ENCODE measurements around the gene RAX. TPM values are rescaled to one million over a fixed set of nuclear protein-coding genes. Genes with fewer than 3 reads are reported as not detected.

Gene RAX
- total RNA-seq, 1 experiment from 2014 or later = not detected

GRCh38 chr18:59229191-59229590, 44.1 kb downstream of the RAX start:
- H3K9me3 ChIP-seq (ENCODE audit: control insufficient read depth, insufficient read depth, low read depth, low read length) = no peaks in the 10 kb centered on the region
- ATAC-seq = no peak
- no peak for DNase-seq (ENCODE audit: low read depth, low spot score)

GRCh38 chr18:59228351-59228750, 44.9 kb downstream of the RAX start:
- DNase-seq (ENCODE audit: low read depth, low spot score) = no peak
- no peak for ATAC-seq
- ChIA-PET POLR2A (interaction anchor here (0.5 kb wide), 1 partner anchor 48 kb away, joined by 4 read pairs; no protein-coding TSS in a partner anchor), CTCF (no interaction called here)
- no peak overlapping the region for H3K4me3 ChIP-seq (ENCODE audit: low read depth in 2 of 2, low read length in 2 of 2)
- in situ Hi-C loops (cut with HindIII; ENCODE audit: low pct_unique_long_range_greater_than_20kb, low sequenced_read_pairs) = no loop called here
- no peaks in the 10 kb centered on the region for H3K36me3 ChIP-seq (ENCODE audit: control insufficient read depth, insufficient read depth, low read length)
- intact Hi-C loops (cut with micrococcal nuclease; ENCODE audit: unreplicated experiment) = no loop called here
- TF ChIP-seq CTCF (IDR thresholded peaks at IDR 0.05) (no peak), TCF7L2 (IDR thresholded peaks at IDR 0.05; ENCODE audit: low read depth, low read length) (no peak), POLR2AphosphoS5 (IDR thresholded peaks at IDR 0.05; ENCODE audit: low read depth, low read length) (no peak), REST (IDR thresholded peaks at IDR 0.05; ENCODE audit: insufficient read depth in 1 of 2, low read depth in 2 of 2, low read length in 1 of 2) (no peak), SIN3A (IDR thresholded peaks at IDR 0.05; ENCODE audit: borderline replicate concordance, insufficient read depth, low read depth, low read length) (no peak)
- no peaks in the 10 kb centered on the region; the same call in 1 of the 2 replicates for H3K27me3 ChIP-seq (ENCODE audit: control insufficient read depth, insufficient read depth, low read length)
- no peaks in the 10 kb centered on the region for H3K9me3 ChIP-seq (ENCODE audit: control insufficient read depth, insufficient read depth, low read depth, low read length)
- no TSS peak for BruUV-seq (replicated peaks)
- H3K27ac ChIP-seq (ENCODE audit: low read length) = no peak overlapping the region
- H3K4me1 ChIP-seq (ENCODE audit: control insufficient read depth, insufficient read depth, low read length) = no peaks in the 10 kb centered on the region

More at GRCh38 chr18:59229191-59229590, 44.1 kb downstream of the RAX start:
- Histone ChIP-seq H3K27me3 (ENCODE audit: control insufficient read depth, insufficient read depth, low read length) (no peaks in the 10 kb centered on the region; the same call in 1 of the 2 replicates), H3K4me3 (ENCODE audit: low read depth in 2 of 2, low read length in 2 of 2) (no peak overlapping the region), H3K4me1 (ENCODE audit: control insufficient read depth, insufficient read depth, low read length) (no peaks in the 10 kb centered on the region), H3K36me3 (ENCODE audit: control insufficient read depth, insufficient read depth, low read length) (no peaks in the 10 kb centered on the region), H3K27ac (ENCODE audit: low read length) (no peak overlapping the region)
- intact Hi-C loops (cut with micrococcal nuclease; ENCODE audit: unreplicated experiment) (no loop called here), in situ Hi-C loops (cut with HindIII; ENCODE audit: low pct_unique_long_range_greater_than_20kb, low sequenced_read_pairs) (no loop called here)
- TF ChIP-seq POLR2AphosphoS5 (IDR thresholded peaks at IDR 0.05; ENCODE audit: low read depth, low read length) (no peak), TCF7L2 (IDR thresholded peaks at IDR 0.05; ENCODE audit: low read depth, low read length) (no peak), REST (IDR thresholded peaks at IDR 0.05; ENCODE audit: insufficient read depth in 1 of 2, low read depth in 2 of 2, low read length in 1 of 2) (no peak), SIN3A (IDR thresholded peaks at IDR 0.05; ENCODE audit: borderline replicate concordance, insufficient read depth, low read depth, low read length) (no peak), CTCF (IDR thresholded peaks at IDR 0.05) (no peak)
- ChIA-PET POLR2A (no interaction called here), CTCF (no interaction called here)
- BruUV-seq (replicated peaks) = no TSS peak
